ENCODE data around the gene TTC17. TPM values are rescaled to one million over a fixed set of nuclear protein-coding genes. Genes with fewer than 3 reads are reported as not detected.

The TTC17 gene
- total and polyA plus RNA-seq, 2 of the 8 experiments (the other 6 are each of a cell fraction or from before 2014, with no cell fraction given), result 65.1 to 80.1 TPM

GRCh38 chr11:43327987-43328386, 30.7 kb upstream of the TTC17 start:
- Histone ChIP-seq H3K4ac (replicated peaks; ENCODE audit: insufficient read length, low read depth, low read length) (no peak overlapping the region), H2BK12ac (ENCODE audit: low read depth, low read length) (no peak overlapping the region), H3K56ac (replicated peaks; ENCODE audit: insufficient read length, low read depth, low read length) (no peak overlapping the region), H2BK120ac (replicated peaks; ENCODE audit: low read depth, low read length) (no peak overlapping the region), H3K23me2 (ENCODE audit: low read depth, low read length) (no peaks in the 10 kb centered on the region), H3K23ac (ENCODE audit: insufficient read length) (no peak overlapping the region), H3K9ac (replicated peaks in 1 of 4; ENCODE audit: extremely low read depth in 1 of 4, low read depth in 3 of 4, low read length in 3 of 4) (no peak overlapping the region), H3K18ac (ENCODE audit: extremely low read depth, low read length) (no peak overlapping the region), H3K27ac (ENCODE audit: low read depth, low read length) (no peak overlapping the region), H3K79me1 (ENCODE audit: low read depth, low read length) (no peaks in the 10 kb centered on the region), H2BK5ac (ENCODE audit: low read depth, low read length) (no peak overlapping the region), H2AFZ (ENCODE audit: low read length) (no peak overlapping the region), H4K5ac (ENCODE audit: insufficient read length, low read depth, low read length) (no peak overlapping the region), H3K27me3 (replicated peaks in 1 of 4; ENCODE audit: control insufficient read depth in 3 of 4, extremely low read depth in 1 of 4, insufficient read depth in 3 of 4, low read length in 3 of 4) (no peaks in the 10 kb centered on the region), H2AK5ac (ENCODE audit: low read depth, low read length) (no peak overlapping the region), H3K4me2 (ENCODE audit: insufficient read depth in 1 of 2, low read depth in 2 of 2, low read length in 2 of 2) (no peak overlapping the region), H3K4me1 (replicated peaks in 1 of 4; ENCODE audit: control insufficient read depth in 3 of 4, insufficient read depth in 4 of 4, low read length in 3 of 4) (no peaks in the 10 kb centered on the region), H3K4me3 (ENCODE audit: extremely low read depth in 1 of 4, insufficient read depth in 2 of 4, low read depth in 3 of 4, low read length in 4 of 4) (no peak overlapping the region), H3K36me3 (ENCODE audit: control insufficient read depth in 2 of 4, insufficient read depth in 4 of 4, low read length in 3 of 4) (peaks cover 23 to 92% (median 64%) of the 10 kb centered on the region in 4 experiments), H4K91ac (replicated peaks; ENCODE audit: insufficient read length, low read length) (no peak overlapping the region), H3K14ac (ENCODE audit: insufficient read length) (no peak overlapping the region), H3K9me3 (ENCODE audit: insufficient read depth in 2 of 2, low read depth in 1 of 2, low read length in 1 of 2) (no peaks in the 10 kb centered on the region), H4K8ac (ENCODE audit: extremely low read depth, insufficient read depth, low read length) (no peak overlapping the region), H2BK20ac (ENCODE audit: low read length) (no peak overlapping the region), H3K79me2 (ENCODE audit: control insufficient read depth in 1 of 2, insufficient read depth in 2 of 2, low read length in 2 of 2) (no peaks in the 10 kb centered on the region), H2BK15ac (ENCODE audit: low read length) (no peak overlapping the region), H4K20me1 (replicated peaks in 1 of 2; ENCODE audit: control insufficient read depth in 1 of 2, insufficient read depth in 2 of 2, low read length in 2 of 2) (peaks cover 0 to 2% of the 10 kb centered on the region in 2 experiments)
- POLR2A ChIA-PET (ENCODE audit: partially characterized antibody), result interaction anchor here (1.3 to 1.7 kb wide), 2 partner anchors 11 to 15 kb away, joined by 3 to 9 read pairs; partner anchors contain the start of gene API5
- FAIRE-seq (no peak), DNase-seq (ENCODE audit: low read depth in 1 of 2, low spot score in 2 of 2) (no peak)
- 96% methylated on average over 2 of the region's 2 CpGs; no CpG with 5 or more reads in 1 of the 2 experiments for WGBS, 2 experiments (ENCODE audit: extremely low coverage in 1 of 2, insufficient coverage in 1 of 2, insufficient read length in 1 of 2, insufficient replicate concordance in 2 of 2, low coverage in 1 of 2, low lambda C conversion rate in 2 of 2, missing lambda C conversion rate in 1 of 2)
- CTCF ChIA-PET (ENCODE audit: partially characterized antibody), result no interaction called here
- TF ChIP-seq JUND (IDR thresholded peaks at IDR 0.05; ENCODE audit: low read length) (no peak), NANOG (IDR thresholded peaks at IDR 0.05; ENCODE audit: insufficient read depth, low read depth, low read length, poor library complexity, severe bottlenecking) (no peak), SIN3A (conservative IDR thresholded peaks at IDR 0.05 in 1 of 2, IDR thresholded peaks at IDR 0.05 in 1 of 2; ENCODE audit: low read depth in 1 of 2, low read length in 2 of 2) (no peak), RFX5 (IDR thresholded peaks at IDR 0.05; ENCODE audit: borderline replicate concordance, low read depth, low read length) (no peak), YY1 (IDR thresholded peaks at IDR 0.05; ENCODE audit: low read depth, low read length) (no peak)
- TF ChIP-seq, protein P1, sequence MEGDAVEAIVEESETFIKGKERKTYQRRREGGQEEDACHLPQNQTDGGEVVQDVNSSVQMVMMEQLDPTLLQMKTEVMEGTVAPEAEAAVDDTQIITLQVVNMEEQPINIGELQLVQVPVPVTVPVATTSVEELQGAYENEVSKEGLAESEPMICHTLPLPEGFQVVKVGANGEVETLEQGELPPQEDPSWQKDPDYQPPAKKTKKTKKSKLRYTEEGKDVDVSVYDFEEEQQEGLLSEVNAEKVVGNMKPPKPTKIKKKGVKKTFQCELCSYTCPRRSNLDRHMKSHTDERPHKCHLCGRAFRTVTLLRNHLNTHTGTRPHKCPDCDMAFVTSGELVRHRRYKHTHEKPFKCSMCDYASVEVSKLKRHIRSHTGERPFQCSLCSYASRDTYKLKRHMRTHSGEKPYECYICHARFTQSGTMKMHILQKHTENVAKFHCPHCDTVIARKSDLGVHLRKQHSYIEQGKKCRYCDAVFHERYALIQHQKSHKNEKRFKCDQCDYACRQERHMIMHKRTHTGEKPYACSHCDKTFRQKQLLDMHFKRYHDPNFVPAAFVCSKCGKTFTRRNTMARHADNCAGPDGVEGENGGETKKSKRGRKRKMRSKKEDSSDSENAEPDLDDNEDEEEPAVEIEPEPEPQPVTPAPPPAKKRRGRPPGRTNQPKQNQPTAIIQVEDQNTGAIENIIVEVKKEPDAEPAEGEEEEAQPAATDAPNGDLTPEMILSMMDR (IDR thresholded peaks at IDR 0.05; ENCODE audit: control extremely low read depth in 1 of 3, insufficient read depth in 1 of 3, low read depth in 1 of 3, low read length in 3 of 3), result no peak
- TF ChIP-seq, protein P2, sequence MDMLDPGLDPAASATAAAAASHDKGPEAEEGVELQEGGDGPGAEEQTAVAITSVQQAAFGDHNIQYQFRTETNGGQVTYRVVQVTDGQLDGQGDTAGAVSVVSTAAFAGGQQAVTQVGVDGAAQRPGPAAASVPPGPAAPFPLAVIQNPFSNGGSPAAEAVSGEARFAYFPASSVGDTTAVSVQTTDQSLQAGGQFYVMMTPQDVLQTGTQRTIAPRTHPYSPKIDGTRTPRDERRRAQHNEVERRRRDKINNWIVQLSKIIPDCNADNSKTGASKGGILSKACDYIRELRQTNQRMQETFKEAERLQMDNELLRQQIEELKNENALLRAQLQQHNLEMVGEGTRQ (IDR thresholded peaks at IDR 0.05; ENCODE audit: low read length), result no peak

All from H1 (cell line).